Measurements from ENCODE around the gene TTLL13. TPM values are rescaled to one million over a fixed set of nuclear protein-coding genes. Genes with fewer than 3 reads are reported as not detected.

TTLL13 gene
- total RNA-seq, 3 donors from 2014 or later (not counting 1 experiment from before 2014, with no cell fraction given) = 0.18 to 2.2 (median 1.2) TPM

GRCh38 chr15:90227336-90227735, 22.0 kb upstream of the TTLL13 start:
- Mint-ChIP-seq H3K4me3 (no peak overlapping the region), H3K36me3 (no peaks in the 10 kb centered on the region), H3K27me3 (ENCODE audit: low read depth in 2 of 2) (no peaks in the 10 kb centered on the region), H3K4me1 (peaks cover 26 to 34% of the 10 kb centered on the region in 2 donors), H3K27ac (no peak overlapping the region), H3K9me3 (no peaks in the 10 kb centered on the region)
- peaks cover 28% of the 10 kb centered on the region for H3K4me1 ChIP-seq (ENCODE audit: control insufficient read depth, insufficient read depth, low read length)
- H3K36me3 ChIP-seq (ENCODE audit: control insufficient read depth, insufficient read depth, low read length) = peaks cover 62% of the 10 kb centered on the region
- DNase-seq (no peak), ATAC-seq (no peak)
- no peak overlapping the region for H3K27ac ChIP-seq (ENCODE audit: low read length)
- WGBS (ENCODE audit: insufficient coverage) = 99% methylated on average over 7 of the region's 7 CpGs
- no peak overlapping the region for H3K4me3 ChIP-seq (ENCODE audit: low read length)
- intact Hi-C loops (cut with micrococcal nuclease) = no loop called here
- no peaks in the 10 kb centered on the region for H3K9me3 ChIP-seq (ENCODE audit: control insufficient read depth, insufficient read depth, low read length)
- no peak for TF ChIP-seq CTCF (IDR thresholded peaks at IDR 0.05)
- no peaks in the 10 kb centered on the region for H3K27me3 ChIP-seq (ENCODE audit: control insufficient read depth, insufficient read depth, low read length)

DNA sequence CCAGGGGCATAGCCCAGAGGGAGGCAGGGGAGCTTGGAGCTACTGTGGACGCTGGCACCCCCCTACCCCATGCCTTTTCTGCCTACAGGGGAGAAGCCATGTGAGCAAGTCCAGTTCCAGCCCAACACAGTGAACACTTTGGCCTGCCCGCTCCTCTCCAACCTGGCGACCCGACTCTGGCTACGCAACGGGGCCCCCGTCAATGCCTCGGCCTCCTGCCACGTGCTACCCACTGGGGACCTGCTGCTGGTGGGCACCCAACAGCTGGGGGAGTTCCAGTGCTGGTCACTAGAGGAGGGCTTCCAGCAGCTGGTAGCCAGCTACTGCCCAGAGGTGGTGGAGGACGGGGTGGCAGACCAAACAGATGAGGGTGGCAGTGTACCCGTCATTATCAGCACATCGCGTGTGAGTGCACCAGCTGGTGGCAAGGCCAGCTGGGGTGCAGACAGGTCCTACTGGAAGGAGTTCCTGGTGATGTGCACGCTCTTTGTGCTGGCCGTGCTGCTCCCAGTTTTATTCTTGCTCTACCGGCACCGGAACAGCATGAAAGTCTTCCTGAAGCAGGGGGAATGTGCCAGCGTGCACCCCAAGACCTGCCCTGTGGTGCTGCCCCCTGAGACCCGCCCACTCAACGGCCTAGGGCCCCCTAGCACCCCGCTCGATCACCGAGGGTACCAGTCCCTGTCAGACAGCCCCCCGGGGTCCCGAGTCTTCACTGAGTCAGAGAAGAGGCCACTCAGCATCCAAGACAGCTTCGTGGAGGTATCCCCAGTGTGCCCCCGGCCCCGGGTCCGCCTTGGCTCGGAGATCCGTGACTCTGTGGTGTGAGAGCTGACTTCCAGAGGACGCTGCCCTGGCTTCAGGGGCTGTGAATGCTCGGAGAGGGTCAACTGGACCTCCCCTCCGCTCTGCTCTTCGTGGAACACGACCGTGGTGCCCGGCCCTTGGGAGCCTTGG, 21.3 kb upstream of the TTLL13 start:
- no peaks in the 10 kb centered on the region for H3K27me3 ChIP-seq (ENCODE audit: control insufficient read depth, insufficient read depth, low read length)
- H3K9me3 ChIP-seq (ENCODE audit: control insufficient read depth, insufficient read depth, low read length) = no peaks in the 10 kb centered on the region
- TF ChIP-seq CTCF (IDR thresholded peaks at IDR 0.05) = no peak
- Mint-ChIP-seq H3K4me3 (no peak overlapping the region), H3K36me3 (no peaks in the 10 kb centered on the region), H3K27me3 (ENCODE audit: low read depth in 2 of 2) (no peaks in the 10 kb centered on the region), H3K9me3 (no peaks in the 10 kb centered on the region), H3K27ac (peak overlapping the region in 1 of 2 donors; percentile 99), H3K4me1 (peaks cover 33 to 42% of the 10 kb centered on the region in 2 donors)
- H3K36me3 ChIP-seq (ENCODE audit: control insufficient read depth, insufficient read depth, low read length) = peaks cover 57% of the 10 kb centered on the region
- H3K27ac ChIP-seq (ENCODE audit: low read length) = no peak overlapping the region
- WGBS (ENCODE audit: insufficient coverage) = 95% methylated on average over 38 of the region's 38 CpGs
- intact Hi-C loops (cut with micrococcal nuclease) = no loop called here
- peaks cover 35% of the 10 kb centered on the region for H3K4me1 ChIP-seq (ENCODE audit: control insufficient read depth, insufficient read depth, low read length)
- DNase-seq (no peak), ATAC-seq (no peak)
- no peak overlapping the region for H3K4me3 ChIP-seq (ENCODE audit: low read length)

DNA sequence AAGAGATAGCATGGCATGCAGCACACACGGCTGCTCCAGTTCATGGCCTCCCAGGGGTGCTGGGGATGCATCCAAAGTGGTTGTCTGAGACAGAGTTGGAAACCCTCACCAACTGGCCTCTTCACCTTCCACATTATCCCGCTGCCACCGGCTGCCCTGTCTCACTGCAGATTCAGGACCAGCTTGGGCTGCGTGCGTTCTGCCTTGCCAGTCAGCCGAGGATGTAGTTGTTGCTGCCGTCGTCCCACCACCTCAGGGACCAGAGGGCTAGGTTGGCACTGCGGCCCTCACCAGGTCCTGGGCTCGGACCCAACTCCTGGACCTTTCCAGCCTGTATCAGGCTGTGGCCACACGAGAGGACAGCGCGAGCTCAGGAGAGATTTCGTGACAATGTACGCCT, 20.4 kb upstream of the TTLL13 start:
- intact Hi-C loops (cut with micrococcal nuclease) = no loop called here
- H3K4me3 Mint-ChIP-seq = no peak overlapping the region
- no peaks in the 10 kb centered on the region for H3K9me3 ChIP-seq (ENCODE audit: control insufficient read depth, insufficient read depth, low read length)
- TF ChIP-seq CTCF (IDR thresholded peaks at IDR 0.05) = no peak
- 96% methylated on average over 15 of the region's 15 CpGs for WGBS (ENCODE audit: insufficient coverage)
- no peak overlapping the region for H3K27ac ChIP-seq (ENCODE audit: low read length)
- peaks cover 37% of the 10 kb centered on the region for H3K4me1 ChIP-seq (ENCODE audit: control insufficient read depth, insufficient read depth, low read length)
- H3K36me3 Mint-ChIP-seq = no peaks in the 10 kb centered on the region
- H3K4me3 ChIP-seq (ENCODE audit: low read length) = no peak overlapping the region
- H3K27me3 ChIP-seq (ENCODE audit: control insufficient read depth, insufficient read depth, low read length) = no peaks in the 10 kb centered on the region
- no peak for ATAC-seq
- DNase-seq = no peak
- no peaks in the 10 kb centered on the region for H3K9me3 Mint-ChIP-seq
- peaks cover 34 to 43% of the 10 kb centered on the region in 2 donors for H3K4me1 Mint-ChIP-seq
- no peaks in the 10 kb centered on the region for H3K27me3 Mint-ChIP-seq (ENCODE audit: low read depth in 2 of 2)
- peak overlapping the region; percentile 99 for H3K27ac Mint-ChIP-seq
- peaks cover 49% of the 10 kb centered on the region for H3K36me3 ChIP-seq (ENCODE audit: control insufficient read depth, insufficient read depth, low read length)
